Spleen (tissue), 7 donors: ENCODE data around the gene FBXO34.

ENCODE experiments used
- POLR2A ChIP-seq, 3 donors: fragments of 450-650 bp; IDR thresholded peaks; one replicate each; pipeline ENCODE4 v1.5.1; 2017; ENCODE audit warnings: antibody characterized with exemption in 3 of 3, mild to moderate bottlenecking in 1 of 3
- POLR2AphosphoS5 ChIP-seq, 3 donors: sonication (generic); formaldehyde crosslinking; IDR thresholded peaks; one replicate each; pipeline ENCODE4 v1.5.1; 2017; ENCODE audit warnings: antibody characterized with exemption in 3 of 3
- TF ChIP-seq, protein P1 (sequence below), 11 experiments: fragments of 200-600 bp in 7 of 11; fragments of 450-650 bp in 4 of 11; sonication (generic) in 4 of 11; IDR thresholded peaks in 8 of 11; conservative IDR thresholded peaks in 3 of 11; 1 replicate in 7 of 11; 2 replicates in 4 of 11; pipeline versions ENCODE4 v1.4.0 to v1.8.0; 2016 to 2021; ENCODE audit warnings: antibody characterized with exemption in 11 of 11, inconsistent platforms in 4 of 11, mild to moderate bottlenecking in 1 of 11
- donor health status: DM: no; HTN: no; CAD: no; lungs with moderate emphysema.
- donor health status: DM: no; HTN: no; CAD: no.
- donor health status: DM: no; HTN: no; CAD: no.

DNA sequence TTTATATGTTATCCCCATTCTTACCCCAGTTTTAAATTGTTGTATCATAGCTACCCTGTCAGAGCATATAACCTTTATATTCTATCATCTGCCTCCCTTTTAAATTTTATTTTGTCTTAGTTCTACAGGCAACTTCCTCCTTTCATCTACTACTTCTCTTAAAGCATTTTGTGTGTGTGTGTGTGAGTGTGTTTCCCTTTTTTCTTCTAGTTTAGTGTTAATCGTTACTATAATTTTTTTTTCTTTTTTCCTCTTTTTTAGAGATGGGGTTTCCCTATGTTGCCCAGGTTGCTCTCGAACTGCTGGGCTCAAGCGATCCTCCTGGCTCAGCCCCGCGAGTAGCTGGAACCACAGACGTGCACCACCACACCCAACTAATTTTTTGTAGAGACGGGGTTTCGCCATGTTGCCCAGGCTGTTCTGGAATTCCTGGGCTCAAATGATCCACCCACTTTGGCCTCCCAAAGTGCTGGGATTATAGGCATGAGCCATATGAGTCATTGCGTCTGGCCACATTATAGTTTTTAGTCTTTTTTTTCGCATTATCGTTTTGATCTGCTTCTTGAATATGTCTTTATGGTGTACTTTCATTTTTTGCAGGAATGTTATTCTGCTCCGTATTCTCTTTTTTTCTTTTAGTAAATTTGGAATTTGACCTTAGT lies 33.1 kb upstream of the FBXO34 start:
- TF ChIP-seq, protein P1, sequence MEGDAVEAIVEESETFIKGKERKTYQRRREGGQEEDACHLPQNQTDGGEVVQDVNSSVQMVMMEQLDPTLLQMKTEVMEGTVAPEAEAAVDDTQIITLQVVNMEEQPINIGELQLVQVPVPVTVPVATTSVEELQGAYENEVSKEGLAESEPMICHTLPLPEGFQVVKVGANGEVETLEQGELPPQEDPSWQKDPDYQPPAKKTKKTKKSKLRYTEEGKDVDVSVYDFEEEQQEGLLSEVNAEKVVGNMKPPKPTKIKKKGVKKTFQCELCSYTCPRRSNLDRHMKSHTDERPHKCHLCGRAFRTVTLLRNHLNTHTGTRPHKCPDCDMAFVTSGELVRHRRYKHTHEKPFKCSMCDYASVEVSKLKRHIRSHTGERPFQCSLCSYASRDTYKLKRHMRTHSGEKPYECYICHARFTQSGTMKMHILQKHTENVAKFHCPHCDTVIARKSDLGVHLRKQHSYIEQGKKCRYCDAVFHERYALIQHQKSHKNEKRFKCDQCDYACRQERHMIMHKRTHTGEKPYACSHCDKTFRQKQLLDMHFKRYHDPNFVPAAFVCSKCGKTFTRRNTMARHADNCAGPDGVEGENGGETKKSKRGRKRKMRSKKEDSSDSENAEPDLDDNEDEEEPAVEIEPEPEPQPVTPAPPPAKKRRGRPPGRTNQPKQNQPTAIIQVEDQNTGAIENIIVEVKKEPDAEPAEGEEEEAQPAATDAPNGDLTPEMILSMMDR (IDR thresholded peaks at IDR 0.05 in 8 of 11, conservative IDR thresholded peaks at IDR 0.05 in 3 of 11), result no peak
- TF ChIP-seq POLR2AphosphoS5 (IDR thresholded peaks at IDR 0.05) (no peak), POLR2A (IDR thresholded peaks at IDR 0.05) (no peak)
